ENCODE results near the gene PCDHAC2.

- TF ChIP-seq CTCF (conservative IDR thresholded peaks at IDR 0.05) (no peak), EZH2 (IDR thresholded peaks at IDR 0.05; ENCODE audit: low read depth) (no peak)
These were observed 37.7 kb downstream of the PCDHAC2 start for GRCh38 chr5:141003791-141004611.

Data from PC-9 (cell line).